Renal cortical epithelial cell (primary cell): ENCODE measurements around the gene FBF1. TPM values are rescaled to one million over a fixed set of nuclear protein-coding genes. Genes with fewer than 3 reads are reported as not detected.

ENCODE experiments used
- DNase-seq: peaks from one replicate; pipeline ENCODE4 v3.0.0-alpha.2; 2011; ENCODE audit warnings: low read depth
- total RNA-seq: library from RNA; depleted of rRNA; stranded (reverse); fragments of >200 nt; gene quantifications from 2 replicates; pipeline ENCODE4 v1.2.3, GENCODE V29; 2014

FBF1 gene
- total RNA-seq, 1 donor from 2014 or later: 10.9 TPM

GRCh38 chr17:75917141-75917916 lies 23.5 kb downstream of the FBF1 start:
- DNase-seq: no peak

GRCh38 chr17:75915268-75915667 lies 25.6 kb downstream of the FBF1 start:
- DNase-seq: no peak

GRCh38 chr17:75914643-75915267 lies 26.1 kb downstream of the FBF1 start:
- DNase-seq: no peak

- DNase-seq: no peak
These were observed 27.2 kb downstream of the FBF1 start for GRCh38 chr17:75913537-75914210.

GRCh38 chr17:75910699-75911098 lies 30.1 kb downstream of the FBF1 start:
- no peak for DNase-seq

- no peak for DNase-seq
These were observed 31.0 kb downstream of the FBF1 start for GRCh38 chr17:75909812-75910274.

- no peak for DNase-seq
These were observed 31.6 kb downstream of the FBF1 start for GRCh38 chr17:75909051-75909811.

- no peak for DNase-seq
These were observed 32.6 kb downstream of the FBF1 start for GRCh38 chr17:75908201-75908600.

- DNase-seq: no peak
These were observed 34.5 kb downstream of the FBF1 start for GRCh38 chr17:75906143-75906884.

GRCh38 chr17:75904749-75905521 lies 35.9 kb downstream of the FBF1 start, which contains the start of gene MRPL38:
Gene MRPL38 (minus strand): TSS chr17:75904884. CDS start chr17:75904875, 9 bp downstream.
- peak; percentile 81 for DNase-seq

- DNase-seq: peak; percentile 68
These were observed 38.4 kb downstream of the FBF1 start for GRCh38 chr17:75902406-75902805.

- DNase-seq: no peak
These were observed 39.1 kb downstream of the FBF1 start for GRCh38 chr17:75901727-75902126.

- DNase-seq: no peak
These were observed 39.9 kb downstream of the FBF1 start for GRCh38 chr17:75900691-75901533.

- no peak for DNase-seq
These were observed 40.9 kb downstream of the FBF1 start for GRCh38 chr17:75899767-75900468.

GRCh38 chr17:75899353-75899752 lies 41.5 kb downstream of the FBF1 start:
- no peak for DNase-seq

- no peak for DNase-seq
These were observed 42.1 kb downstream of the FBF1 start for GRCh38 chr17:75898791-75899190.

GRCh38 chr17:75898065-75898464 lies 42.8 kb downstream of the FBF1 start:
- DNase-seq: no peak

GRCh38 chr17:75897160-75898019 lies 43.5 kb downstream of the FBF1 start:
- DNase-seq: no peak
